ENCODE data around the gene PTPN2.
"Not testable (repeated sequence)": the region's sequence is repeated elsewhere in the genome, so short reads cannot be mapped to it uniquely, and the experiment has no call there.

Gene PTPN2

DNA sequence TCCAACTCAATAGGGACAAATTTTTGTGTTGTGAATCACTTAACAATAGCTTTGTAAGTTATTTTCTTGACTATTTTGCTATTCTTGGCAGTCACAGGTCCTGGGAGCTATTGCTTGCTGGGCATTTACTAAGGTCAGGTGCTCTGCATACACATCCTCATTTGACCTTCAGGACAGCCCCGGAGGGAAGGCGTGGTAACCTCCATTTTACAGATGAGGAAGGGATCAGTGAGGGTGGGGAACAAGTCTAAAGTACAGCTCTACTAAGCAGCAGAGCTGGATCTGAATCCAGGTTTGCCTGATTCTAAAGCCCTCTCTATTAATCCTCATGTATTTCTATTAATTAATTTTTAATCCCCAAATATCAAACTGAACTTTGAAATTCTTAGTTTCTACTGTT lies 58.8 kb downstream of the PTPN2 start:
- DNase-seq (ENCODE audit: low read depth, low spot score): no peak

DNA sequence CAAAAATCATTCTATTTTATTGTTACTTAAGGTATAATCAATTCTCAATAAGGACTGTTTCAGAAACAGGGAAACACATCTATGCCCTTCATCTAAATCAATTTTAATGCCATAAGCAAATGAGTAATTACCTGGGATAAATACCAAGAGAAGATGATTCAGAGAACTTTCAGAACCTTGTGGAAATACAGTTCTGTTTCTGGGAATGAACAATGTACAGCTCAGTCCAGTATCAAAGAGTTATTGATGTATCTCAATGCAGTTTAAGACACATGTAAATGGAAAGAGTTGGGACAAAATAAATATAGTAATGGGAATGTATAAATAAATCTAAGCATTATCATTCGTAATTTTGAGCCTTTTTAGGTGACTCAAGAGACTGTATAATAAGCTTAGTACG lies 60.1 kb downstream of the PTPN2 start:
- no peak for DNase-seq (ENCODE audit: low read depth, low spot score)

DNA sequence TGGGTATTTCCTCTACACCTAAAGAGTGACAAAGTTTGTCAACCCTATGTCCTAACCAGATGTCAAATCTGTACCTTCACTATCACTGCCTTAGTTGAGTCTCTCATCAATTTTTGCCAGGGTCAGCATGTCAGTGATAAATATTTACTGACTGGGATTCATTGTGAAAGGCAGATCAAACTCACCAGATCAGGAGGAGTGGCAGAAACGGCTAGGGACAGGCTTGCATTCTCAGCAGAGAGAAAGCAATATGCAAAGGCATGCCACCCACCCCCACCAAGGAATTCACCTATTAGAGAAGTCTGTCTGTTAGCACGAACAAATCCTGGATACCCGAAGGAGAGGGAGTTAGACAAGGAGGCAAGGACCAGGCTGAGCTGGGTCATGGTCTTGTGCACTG lies 62.6 kb downstream of the PTPN2 start:
- DNase-seq (ENCODE audit: low read depth, low spot score): no peak

DNA sequence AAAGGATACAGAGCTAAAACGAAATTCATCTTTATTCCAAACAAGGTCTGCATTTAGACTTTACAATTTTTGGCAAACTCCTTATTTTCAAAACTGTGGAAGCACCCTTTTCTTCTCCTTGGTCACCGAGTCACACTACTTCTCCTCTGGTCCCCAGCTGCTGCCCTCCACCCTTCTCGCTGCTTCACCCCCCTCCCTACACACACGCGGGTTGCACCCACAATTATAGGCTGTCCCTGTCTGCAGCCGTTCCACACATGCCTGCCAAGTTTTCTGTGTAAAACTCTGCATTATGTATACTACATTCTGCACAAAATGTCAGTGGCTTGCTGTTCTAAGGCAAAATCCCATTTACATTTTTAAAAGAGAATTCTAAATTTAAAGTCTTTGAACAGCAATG lies 63.5 kb downstream of the PTPN2 start:
- no peak for DNase-seq (ENCODE audit: low read depth, low spot score)

DNA sequence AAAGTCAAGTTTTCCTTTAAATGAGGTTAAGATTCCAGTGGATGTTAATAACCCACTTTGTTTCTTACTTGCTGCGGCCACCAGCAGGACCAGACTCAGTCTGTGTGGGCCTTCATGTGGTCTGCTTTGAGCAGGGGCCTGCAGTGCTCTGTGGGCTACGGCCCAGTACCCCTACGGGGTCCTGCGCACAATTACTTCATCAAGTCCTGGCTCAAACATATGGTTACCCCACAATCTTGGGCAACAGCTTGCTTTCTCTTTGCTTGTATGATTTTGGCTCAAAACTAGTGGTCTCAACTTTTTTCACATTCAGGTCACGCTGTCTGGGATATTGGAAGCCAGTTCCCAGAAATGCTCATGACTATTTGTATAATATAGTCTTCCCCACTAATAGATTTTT lies 64.2 kb downstream of the PTPN2 start:
- DNase-seq (ENCODE audit: low read depth, low spot score): no peak

DNA sequence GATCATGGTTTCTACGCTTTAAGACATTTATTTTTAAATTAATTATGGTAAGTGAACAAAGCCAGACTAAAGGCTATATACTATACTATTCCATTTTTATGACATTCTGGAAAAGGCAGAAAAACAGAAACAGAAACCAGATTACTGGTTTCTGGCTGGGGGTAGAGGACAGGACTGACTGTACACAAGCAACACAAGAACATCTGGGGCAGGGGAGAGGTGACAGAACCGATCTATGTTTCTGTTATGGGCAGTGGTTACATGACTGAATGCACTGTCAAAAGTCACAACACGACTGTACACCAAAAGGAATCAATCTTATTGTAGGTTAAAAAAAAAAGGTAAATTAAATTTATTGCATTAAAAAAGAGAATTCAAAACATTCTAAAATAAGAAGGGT lies 64.7 kb downstream of the PTPN2 start:
- no peak for DNase-seq (ENCODE audit: low read depth, low spot score)

DNA sequence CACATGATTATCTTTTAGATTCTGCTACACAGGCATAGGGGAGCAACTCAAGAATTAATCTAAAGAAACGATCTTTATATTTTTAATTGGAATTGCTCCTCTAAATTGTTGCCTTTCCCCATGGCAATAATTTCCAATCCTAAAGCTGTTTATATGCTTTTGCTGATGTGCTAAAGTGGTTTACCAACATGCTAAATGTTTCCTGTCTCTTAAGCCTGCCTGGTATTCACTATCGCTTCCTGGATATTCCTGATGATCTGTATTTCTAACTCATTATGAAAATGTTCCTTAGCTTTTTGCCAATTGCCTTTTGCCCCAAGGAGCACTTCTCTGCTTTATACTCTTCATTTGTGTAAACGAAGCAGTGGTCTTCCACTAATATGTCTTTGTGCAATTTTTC lies 65.8 kb downstream of the PTPN2 start:
- no peak for DNase-seq (ENCODE audit: low read depth, low spot score)

DNA sequence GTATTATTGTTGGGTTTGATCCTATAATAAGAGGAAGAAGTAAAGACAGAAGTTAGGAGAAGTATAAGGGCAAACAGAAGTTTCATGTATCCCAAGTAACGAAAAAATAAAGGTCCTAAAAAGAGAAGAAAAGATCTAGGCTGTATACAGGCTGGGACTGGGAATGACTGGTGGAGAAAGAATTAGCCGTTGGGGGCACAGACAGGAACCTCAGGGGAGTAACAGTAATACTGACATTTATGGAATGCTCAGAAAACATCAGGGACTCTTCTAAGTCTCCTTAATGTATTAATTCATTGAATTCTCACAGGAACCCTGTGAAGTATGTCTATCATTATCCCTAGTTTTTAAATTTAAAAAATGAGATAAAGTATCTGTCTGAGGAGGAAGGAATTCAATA lies 67.6 kb downstream of the PTPN2 start:
- no peak for DNase-seq (ENCODE audit: low read depth, low spot score)

DNA sequence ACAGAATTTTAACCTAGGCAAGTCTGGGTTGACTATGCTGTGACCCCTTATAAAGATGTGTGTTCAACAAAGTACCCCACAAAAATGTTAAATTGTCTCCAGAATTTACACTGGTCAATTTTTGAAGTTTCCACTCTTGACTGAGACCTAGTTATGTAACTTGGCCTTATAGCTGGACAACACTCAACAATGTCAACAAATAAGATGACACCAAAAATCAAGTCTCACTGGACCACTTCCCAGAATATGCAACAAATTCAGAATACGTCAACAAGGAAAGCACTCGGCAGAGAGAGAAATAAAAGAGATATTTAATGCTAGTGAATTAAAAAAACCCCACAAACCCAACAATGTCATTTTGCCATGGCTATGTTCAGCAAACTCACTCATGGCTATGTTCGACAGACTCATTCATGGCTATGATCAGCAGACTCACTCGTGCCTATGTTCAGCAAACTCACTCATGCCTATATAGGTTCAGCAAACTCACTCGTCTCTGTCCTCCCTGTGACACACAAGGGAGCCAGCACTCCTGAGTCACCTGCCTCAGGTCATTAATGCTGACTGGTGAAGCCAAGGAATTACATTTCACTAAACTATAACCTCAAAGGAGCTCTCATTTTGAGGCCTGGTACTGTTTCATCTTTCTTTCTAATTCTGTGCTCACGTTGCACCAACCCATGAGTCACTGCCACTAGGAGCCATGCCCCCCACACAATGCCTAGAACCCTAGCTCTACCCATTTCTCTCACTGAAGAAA lies 72.7 kb downstream of the PTPN2 start:
- DNase-seq (ENCODE audit: low read depth, low spot score): no peak

DNA sequence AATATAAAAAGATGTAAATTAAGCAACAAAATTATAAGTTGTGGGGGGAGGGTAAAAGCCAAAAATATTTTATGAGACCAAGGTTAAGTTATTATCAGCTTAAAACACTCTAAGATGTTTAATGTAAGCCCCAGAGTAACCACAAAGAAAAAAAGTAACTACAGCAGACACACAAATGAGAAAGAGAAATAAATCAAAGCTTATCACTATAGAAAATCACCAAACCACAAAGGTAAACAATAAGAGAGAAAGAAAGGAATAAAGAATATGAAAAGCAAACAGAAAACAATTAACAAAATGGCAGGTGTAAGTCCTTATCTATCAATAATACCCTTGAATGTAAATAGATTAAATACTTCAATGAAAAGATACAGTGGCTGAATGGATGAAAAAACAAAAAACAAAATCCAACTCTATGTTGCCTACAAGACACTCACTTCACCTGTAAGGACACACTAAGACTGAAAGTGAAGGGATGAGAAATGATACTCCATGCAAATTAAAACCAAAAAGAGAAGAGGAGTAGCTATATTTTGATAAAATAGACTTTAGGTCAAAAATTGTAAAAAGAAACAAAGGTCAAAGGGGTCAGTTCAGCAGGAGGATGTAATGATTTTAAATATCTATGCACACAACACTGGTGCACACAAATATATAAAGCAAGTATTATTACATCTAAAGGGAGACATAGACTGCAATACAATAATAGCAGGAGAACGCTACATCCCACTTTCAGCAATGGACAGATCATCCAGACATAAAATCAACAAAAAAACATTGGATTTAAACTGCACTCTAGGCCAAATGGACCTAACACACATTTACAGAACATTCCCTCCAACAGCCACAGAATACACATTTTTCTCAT lies 80.7 kb downstream of the PTPN2 start:
- DNase-seq (ENCODE audit: low read depth, low spot score): no peak

DNA sequence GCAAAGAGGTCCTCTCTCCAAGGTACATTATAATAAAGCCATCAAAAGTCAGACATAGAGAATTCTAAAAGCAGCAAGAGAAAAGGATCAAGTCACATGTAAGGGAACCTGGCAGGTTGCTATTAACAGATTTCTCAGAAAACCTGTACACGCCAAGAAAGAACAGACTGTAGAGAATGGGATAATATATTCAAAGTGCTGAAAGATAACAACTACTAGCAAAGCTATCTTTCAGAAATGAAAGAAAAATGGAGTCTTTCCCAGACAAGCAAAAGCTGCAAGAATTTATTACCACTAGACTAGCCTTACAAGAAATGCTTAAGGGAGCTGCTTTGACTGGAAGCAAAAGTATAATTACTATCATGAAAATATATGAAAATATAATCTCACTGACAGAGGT lies 81.5 kb downstream of the PTPN2 start:
- no peak for DNase-seq (ENCODE audit: low read depth, low spot score)

DNA sequence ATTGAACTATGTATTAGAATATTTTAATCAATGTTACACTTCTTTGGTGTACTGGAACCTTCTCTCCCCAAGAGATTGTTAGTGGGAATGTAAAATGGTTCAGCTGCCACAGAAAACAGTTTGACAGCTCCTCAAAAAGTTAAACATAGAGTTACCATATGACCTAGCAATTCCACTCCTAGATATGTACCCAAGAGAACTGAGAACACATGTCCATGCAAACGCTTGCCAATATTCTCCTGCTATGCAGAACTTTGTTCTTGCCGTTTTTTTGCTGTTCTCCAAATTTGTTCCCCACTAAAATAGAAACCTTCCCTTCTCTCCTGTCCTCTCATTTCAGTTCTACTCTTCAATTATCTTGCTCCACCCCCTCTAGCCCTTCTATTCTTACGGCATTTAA lies 87.6 kb downstream of the PTPN2 start:
- DNase-seq (ENCODE audit: low read depth, low spot score): no peak

DNA sequence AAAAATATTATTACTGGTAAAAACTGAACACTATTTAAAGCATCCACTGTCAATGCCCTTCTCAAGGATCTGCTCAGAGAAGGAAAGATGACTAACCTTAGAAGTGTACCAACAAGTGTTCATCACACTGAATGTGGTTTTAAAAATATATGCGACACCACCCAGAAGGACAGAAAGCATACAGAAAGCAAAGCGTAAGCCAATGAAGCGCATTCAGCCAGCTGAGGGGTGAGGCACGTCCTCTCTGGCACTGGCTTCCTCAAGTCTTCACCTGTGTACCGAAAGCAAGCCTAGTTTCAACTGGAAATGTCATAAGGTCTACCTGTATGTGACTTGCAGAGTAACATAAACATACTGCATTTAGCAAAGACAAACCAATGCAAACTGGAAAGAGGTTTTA lies 92.4 kb downstream of the PTPN2 start:
- no peak for DNase-seq (ENCODE audit: low read depth, low spot score)

DNA sequence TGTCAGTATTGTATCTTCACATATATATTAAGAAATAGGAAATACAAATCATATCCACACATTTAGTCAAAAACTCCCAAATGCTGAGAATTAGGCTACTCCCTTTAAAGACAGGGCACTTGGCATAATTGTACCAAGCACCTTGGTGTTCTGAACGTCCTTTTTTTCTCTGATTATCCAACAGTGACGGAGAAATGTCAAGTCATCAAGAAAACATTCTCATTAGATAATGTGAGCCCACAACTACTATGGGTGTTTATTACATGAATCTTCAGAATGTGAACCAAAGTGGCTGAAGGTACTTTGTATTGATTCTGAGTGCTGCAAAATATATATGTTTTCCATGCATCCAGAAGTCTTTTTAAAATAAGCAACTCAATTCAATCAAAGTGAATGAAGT lies 97.4 kb downstream of the PTPN2 start:
- no peak for DNase-seq (ENCODE audit: low read depth, low spot score)

DNA sequence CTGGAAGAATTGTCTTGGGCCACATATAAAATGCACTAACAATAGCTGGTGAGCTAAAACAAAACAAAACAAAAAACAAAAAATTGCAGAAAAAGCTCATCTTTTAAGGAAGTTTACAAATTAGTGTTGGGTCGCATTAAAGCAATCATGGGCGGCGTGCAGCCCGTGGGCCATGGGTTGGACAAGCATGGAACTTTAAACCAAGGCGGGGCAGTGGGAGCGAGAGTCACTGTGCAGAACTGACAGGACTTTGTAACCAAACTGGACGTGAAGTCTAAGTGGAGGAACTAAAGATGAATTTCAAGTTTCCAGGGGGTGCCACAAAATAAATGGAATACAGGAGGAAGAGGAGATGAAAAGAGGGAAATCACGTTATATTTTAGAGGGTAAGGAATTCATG lies 100.5 kb downstream of the PTPN2 start:
- no peak for DNase-seq (ENCODE audit: low read depth, low spot score)

DNA sequence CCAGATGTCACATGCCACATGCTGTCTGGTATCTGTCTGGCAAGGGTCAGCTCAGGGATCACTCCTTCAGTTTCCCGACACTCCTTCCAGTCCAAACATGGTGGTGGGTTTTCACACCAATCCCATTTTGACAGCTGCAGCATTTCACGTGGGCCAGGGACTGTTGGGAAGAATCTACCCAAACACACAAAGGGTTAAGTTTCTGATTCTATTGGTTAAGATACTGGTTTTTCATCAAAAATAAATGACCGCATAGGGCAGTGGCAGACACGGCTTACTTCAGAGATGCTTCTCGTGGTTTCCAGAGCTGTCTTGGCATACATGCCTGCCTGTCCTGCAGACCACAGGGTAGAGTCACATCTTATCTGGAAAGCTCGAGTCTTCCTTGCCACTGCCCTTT lies 101.5 kb downstream of the PTPN2 start:
- no peak for DNase-seq (ENCODE audit: low read depth, low spot score)

DNA sequence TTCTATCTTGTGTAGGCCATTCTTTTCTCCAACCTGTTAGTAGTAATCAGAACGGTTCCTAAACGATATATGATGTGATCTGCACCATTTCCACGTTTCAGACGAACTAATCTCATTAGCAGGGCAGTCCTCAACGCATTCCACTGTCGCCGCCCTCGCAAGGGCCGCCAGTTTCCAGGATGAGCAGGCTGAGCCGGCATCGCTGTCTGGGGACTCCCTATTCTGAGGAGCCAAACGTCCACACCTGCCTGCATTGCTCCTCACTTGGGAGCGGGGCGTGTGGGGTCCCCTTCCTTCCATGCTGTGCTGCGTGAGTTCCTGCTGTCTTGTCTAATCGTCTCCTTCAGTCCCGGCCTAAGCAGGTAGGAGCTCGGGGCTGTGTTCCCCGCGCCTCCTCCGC lies 104.6 kb downstream of the PTPN2 start:
- no peak for DNase-seq (ENCODE audit: low read depth, low spot score)

DNA sequence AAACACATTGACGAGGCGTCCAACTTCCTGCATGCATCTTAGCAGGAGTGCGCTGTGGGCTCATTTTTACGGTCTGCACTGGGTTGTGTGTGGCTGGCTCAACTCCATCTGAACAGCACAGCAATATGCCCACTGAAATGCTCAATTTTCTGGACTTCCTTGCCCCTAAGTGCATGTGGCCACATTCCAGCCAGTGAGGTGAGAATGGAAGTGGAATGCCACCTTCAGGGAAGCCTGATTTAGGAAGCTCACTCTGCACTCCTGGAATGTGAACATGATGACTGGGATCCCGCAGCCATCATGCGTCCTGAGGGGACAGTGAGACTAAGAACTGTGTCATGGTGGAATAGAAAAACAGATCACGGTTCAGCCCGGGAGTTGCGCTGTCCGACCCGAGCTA lies 105.0 kb downstream of the PTPN2 start:
- DNase-seq (ENCODE audit: low read depth, low spot score): no peak

DNA sequence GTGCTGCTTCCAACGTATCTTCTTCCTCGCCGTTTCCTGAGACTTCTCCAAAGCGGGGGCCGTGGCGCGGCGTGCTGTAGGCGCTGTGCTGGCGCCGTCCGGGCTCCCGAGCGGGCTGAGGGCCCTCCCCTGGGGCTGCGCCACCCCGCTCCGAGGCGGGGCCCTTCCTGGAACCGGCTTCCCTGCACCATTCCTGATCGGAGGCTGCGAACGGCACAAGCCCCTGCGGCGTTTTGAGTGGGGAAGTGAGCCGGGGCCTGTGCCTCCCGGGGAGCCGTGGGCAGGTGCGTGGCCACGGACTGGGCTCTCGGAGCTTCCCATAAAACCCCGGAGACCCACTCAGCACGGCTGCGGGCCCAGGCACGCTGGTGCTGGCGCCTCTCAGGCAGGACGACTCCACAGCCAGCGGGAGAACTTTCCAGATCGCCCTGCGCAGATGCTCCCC lies 106.5 kb downstream of the PTPN2 start:
- DNase-seq (ENCODE audit: low read depth, low spot score): no peak

DNA sequence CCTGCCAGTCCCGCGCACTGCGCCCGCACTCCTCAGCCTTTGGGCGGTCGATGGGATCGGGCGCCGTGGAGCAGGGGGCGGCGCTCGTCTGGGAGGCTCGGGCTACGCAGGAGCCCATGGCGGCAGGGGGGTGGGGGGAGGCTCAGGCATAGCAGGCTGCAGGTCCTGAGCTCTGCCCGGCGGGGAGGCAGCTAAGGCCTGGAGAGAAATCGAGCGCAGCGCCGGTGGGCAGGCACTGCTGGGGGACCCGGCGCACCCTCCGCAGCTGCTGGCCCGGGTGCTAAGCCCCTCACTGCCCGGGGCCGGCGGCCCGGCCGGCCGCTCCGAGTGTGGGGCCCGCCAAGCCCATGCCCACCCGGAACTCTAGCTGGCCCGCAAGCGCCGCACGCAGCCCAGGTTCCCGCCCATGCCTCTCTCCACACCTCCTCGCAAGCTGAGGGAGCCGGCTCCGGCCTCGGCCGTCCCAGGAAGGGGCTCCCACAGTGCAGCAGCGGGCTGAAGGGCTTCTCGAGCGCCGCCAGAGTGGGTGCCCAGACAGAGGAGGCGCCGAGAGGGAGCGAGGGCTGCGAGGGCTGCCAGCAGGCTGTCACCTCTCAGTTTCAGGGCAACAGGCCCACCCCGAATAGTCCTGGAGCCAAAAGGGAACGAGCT lies 107.1 kb downstream of the PTPN2 start:
- DNase-seq (ENCODE audit: low read depth, low spot score): no peak

DNA sequence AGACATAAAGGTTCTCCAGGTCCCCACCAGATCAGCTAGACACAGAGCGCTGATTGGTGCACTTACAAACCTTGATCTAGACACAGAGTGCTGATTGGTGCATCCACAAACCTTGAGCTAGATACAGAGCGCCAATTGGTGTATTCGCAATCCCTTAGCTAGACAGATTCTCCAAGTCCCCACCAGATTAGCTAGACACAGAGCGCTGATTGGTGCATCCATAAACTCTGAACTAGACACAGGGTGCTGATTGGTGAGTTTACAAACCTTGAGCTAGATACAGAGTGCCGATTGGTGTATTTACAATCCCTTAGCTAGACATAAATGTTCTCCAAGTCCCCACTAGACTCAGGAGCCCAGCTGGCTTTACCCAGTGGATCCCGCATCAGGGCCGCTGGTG lies 107.6 kb downstream of the PTPN2 start:
- not testable (repeated sequence) for DNase-seq (ENCODE audit: low read depth, low spot score)

DNA sequence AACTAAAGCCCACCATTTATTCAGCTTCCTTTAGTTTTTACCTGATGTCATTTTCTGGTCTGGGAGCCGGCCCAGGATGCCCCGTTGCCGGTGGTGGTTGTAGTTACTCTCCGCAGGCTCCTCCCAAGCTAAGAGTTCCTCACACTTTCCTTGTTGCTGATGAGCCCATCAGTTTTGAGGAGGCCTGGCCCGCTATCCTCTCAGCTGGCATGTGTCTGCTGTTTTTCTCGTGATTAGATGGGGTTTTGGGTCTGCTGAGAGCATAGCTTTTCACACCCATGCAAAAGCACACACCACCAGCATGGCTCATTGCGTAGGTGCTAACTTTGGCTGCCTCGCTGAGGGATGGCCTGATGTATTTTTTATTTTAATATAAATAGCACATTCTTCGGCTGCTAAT lies 109.1 kb downstream of the PTPN2 start:
- no peak for DNase-seq (ENCODE audit: low read depth, low spot score)

DNA sequence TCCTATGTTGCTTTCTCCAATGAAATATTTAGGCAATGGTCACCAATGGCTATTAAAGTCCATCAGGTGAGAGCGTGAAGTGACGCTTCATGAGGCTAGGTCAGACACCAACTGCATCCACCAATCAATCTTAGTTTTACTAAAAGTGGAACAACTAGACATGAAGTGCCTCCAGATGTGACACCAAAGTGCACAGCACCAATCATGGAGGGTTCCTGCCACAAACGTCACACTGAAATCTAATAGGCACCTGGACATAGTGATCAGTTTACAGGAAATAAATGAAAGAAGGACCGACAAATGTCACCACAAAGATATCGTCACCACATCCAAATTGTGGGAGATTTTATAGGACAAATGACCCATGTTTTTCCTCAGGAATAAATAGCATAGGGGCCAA lies 110.7 kb downstream of the PTPN2 start:
- DNase-seq (ENCODE audit: low read depth, low spot score): no peak
